Right cardiac atrium (tissue), 5 donors: Measurements from ENCODE around the gene KIRREL2. TPM values are rescaled to one million over a fixed set of nuclear protein-coding genes. Genes with fewer than 3 reads are reported as not detected.
"Not testable (repeated sequence)": the region's sequence is repeated elsewhere in the genome, so short reads cannot be mapped to it uniquely, and the experiment has no call there.

Source experiments
- ATAC-seq, 2 donors: fragments of 200-7000 bp; cut with Tn5 transposase; one replicate each; pipeline versions ENCODE4 v1.8.0 to v1.9.1; 2020; ENCODE audit warnings: moderate library complexity in 2 of 2, mild to moderate bottlenecking in 1 of 2
- DNase-seq, 3 donors: peaks; one replicate each; pipeline ENCODE4 v3.0.0-alpha.2; 2020
- H3K27ac ChIP-seq: one replicate; pipeline ENCODE4 v1.5.1; 2013; ENCODE audit warnings: mild to moderate bottlenecking, low read length, control low read depth, moderate library complexity
- H3K27me3 ChIP-seq: one replicate; pipeline ENCODE4 v1.6.1; 2013; ENCODE audit not compliant: control insufficient read depth, insufficient read depth
- H3K4me1 ChIP-seq: one replicate; pipeline ENCODE4 v1.6.1; 2013; ENCODE audit warnings: low read length; ENCODE audit not compliant: control insufficient read depth, insufficient read depth
- H3K4me3 ChIP-seq: one replicate; pipeline ENCODE4 v1.5.1; 2013; ENCODE audit warnings: low read length, control low read depth
- H3K9me3 ChIP-seq: one replicate; pipeline ENCODE4 v1.6.1; 2013; ENCODE audit warnings: low read length; ENCODE audit not compliant: control insufficient read depth
- WGBS: extraction: QIAGEN DNeasy Blood & Tissue Kit; methylation state at CpG from one replicate; pipeline ENCODE4 v1.1.7; 2013; 5-methylcytosine and 5-hydroxymethylcytosine counted together
- intact Hi-C, 4 donors: fragments of 100-400 bp; cut with DNase I; formaldehyde crosslinking; loops; one replicate each; pipeline versions ENCODE4 v1.11.0 to v1.14.0; 2022 to 2023
- polyA plus RNA-seq: library from polyadenylated mRNA; stranded (reverse); fragments of 200-250 nt; gene quantifications from one replicate; pipeline ENCODE4 v1.2.3, GENCODE V29; 2013
- total RNA-seq, 4 donors: library from RNA; stranded (reverse); fragmentation: NEBNext Ultra II Directional; extraction: Animal tissue kit (Norgen Biotek cat#: 25700); gene quantifications; one replicate each; pipeline ENCODE4 v1.2.1, GENCODE V29; 2021
- donor health status: healthy with polysubstance abuse.
- donor health status: DM: no; HTN: yes; CAD: no.
- donor health status: DM: no; HTN: no; CAD: no.
- donor health status: DM: no; HTN: yes; CAD: no; lungs with severe emphysema.
- donor health status: DM: yes; HTN: yes; CAD: no.

The KIRREL2 gene
- total and polyA plus RNA-seq, 5 donors, result not detected

- intact Hi-C loops, result no loop called here
- H3K4me3 ChIP-seq, result no peak overlapping the region
These were observed 27.9 kb upstream of the KIRREL2 start for GRCh38 chr19:35828692-35829301.

DNA sequence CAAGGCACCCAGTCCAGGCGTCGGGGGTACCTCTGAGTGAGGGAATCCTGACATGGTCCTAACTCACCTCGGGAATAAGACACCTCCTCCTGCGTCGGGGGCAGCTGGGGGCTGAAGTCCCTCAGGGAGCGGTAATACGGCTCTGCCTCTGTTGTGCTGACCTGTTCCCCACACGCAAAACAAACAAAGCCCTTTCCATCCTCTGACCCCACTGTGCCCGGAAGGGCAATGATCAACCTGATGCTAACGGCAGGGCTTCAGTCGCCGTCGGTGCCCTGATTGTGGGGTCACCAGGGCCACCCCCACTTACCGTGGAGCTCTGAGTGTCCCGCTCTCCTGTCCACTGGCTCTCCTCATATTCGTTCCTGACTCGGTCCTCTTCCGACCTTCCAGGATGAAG lies 25.7 kb upstream of the KIRREL2 start:
- intact Hi-C loops, result no loop called here
- whole genome bisulfite sequencing, result 74% methylated on average over 18 of the region's 18 CpGs
- DNase-seq (no peak), ATAC-seq (no peak)
- H3K4me1 ChIP-seq, result no peaks in the 10 kb centered on the region
- no peak overlapping the region for H3K27ac ChIP-seq
- no peaks in the 10 kb centered on the region for H3K27me3 ChIP-seq
- no peak overlapping the region for H3K4me3 ChIP-seq
- no peaks in the 10 kb centered on the region for H3K9me3 ChIP-seq

More at GRCh38 chr19:35828692-35829301, 27.9 kb upstream of the KIRREL2 start:
- H3K4me1 ChIP-seq, result no peaks in the 10 kb centered on the region
- H3K27me3 ChIP-seq, result no peaks in the 10 kb centered on the region
- H3K9me3 ChIP-seq, result no peaks in the 10 kb centered on the region
- 10% methylated on average over 12 of the region's 12 CpGs for WGBS
- ATAC-seq, result peak; percentile 40 to 73
- peak; percentile 64 to 85 (median 80) for DNase-seq
- no peak overlapping the region for H3K27ac ChIP-seq

DNA sequence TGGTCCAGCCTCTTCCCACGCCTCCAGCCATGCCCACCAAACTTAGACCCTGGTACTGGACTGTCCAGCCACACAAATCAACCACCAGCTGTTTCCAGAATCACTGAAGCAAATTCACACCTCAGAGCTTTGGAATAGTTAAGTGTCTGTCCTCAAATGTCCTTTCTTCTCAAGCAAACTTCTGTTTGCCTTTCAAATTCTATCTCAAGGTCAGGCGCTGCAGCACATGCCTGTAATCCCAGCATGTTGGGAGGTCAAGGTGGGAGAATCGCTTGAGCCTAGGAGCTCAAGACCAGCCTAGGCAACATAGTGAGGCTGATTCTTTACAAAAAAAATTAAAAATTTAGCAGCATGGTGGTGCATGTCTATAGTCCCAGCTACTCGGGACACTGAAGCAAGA lies 24.7 kb upstream of the KIRREL2 start:
- Histone ChIP-seq H3K27me3 (no peaks in the 10 kb centered on the region), H3K27ac (no peak overlapping the region), H3K4me1 (no peaks in the 10 kb centered on the region), H3K9me3 (no peaks in the 10 kb centered on the region), H3K4me3 (no peak overlapping the region)
- WGBS, result 73% methylated on average over 4 of the region's 4 CpGs
- intact Hi-C loops, result no loop called here
- ATAC-seq, result no peak
- DNase-seq, result no peak

- WGBS, result 49% methylated on average over 7 of the region's 7 CpGs
- Histone ChIP-seq H3K27ac (no peak overlapping the region), H3K4me3 (no peak overlapping the region), H3K27me3 (no peaks in the 10 kb centered on the region), H3K4me1 (no peaks in the 10 kb centered on the region), H3K9me3 (no peaks in the 10 kb centered on the region)
- intact Hi-C loops, result no loop called here
- DNase-seq, result no peak
- no peak for ATAC-seq
These were observed 22.7 kb upstream of the KIRREL2 start for GRCh38 chr19:35833972-35834371.

- ATAC-seq, intact Hi-C loops, H3K9me3 ChIP-seq, H3K4me3 ChIP-seq, H3K4me1 ChIP-seq, DNase-seq, H3K27me3 ChIP-seq, H3K27ac ChIP-seq: not testable (repeated sequence)
- 56% methylated on average over 11 of the region's 11 CpGs for WGBS
These were observed 20.6 kb upstream of the KIRREL2 start for GRCh38 chr19:35836096-35836495.

DNA sequence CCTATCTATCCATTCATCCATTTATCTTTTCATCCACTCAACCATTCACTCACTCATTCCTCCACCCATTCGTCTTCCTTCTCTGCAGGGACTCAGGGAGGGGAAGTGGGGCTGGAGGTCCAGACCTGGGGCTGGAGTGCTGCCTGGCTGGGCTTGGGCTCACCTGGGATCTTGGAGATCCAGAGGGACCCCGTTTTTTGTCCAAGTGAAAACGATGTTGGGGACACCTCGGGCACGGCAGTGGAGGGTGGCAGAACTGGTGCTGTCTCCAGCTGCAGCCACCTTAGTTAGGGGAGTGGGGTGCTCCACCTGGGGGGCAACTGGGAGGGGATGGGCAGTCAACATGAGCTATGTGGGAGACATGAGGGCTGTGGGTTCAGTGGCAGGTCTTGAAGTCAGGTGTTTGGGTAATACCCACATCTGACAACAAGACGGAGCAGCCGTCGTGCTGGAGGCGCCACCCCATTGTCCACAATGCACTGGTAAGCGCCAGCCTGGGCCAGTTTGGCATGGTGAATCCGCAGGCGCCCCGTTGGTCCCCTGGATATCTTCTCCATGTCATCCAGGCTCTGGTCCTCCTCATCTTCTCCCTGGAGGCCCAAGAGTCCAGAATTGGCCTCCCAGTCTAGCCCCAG lies 14.6 kb upstream of the KIRREL2 start:
- ATAC-seq (no peak), DNase-seq (no peak)
- WGBS, result 83% methylated on average over 13 of the region's 13 CpGs
- Histone ChIP-seq H3K27me3 (no peaks in the 10 kb centered on the region), H3K4me1 (no peaks in the 10 kb centered on the region), H3K27ac (no peak overlapping the region), H3K9me3 (no peaks in the 10 kb centered on the region), H3K4me3 (no peak overlapping the region)
- intact Hi-C loops, result no loop called here

DNA sequence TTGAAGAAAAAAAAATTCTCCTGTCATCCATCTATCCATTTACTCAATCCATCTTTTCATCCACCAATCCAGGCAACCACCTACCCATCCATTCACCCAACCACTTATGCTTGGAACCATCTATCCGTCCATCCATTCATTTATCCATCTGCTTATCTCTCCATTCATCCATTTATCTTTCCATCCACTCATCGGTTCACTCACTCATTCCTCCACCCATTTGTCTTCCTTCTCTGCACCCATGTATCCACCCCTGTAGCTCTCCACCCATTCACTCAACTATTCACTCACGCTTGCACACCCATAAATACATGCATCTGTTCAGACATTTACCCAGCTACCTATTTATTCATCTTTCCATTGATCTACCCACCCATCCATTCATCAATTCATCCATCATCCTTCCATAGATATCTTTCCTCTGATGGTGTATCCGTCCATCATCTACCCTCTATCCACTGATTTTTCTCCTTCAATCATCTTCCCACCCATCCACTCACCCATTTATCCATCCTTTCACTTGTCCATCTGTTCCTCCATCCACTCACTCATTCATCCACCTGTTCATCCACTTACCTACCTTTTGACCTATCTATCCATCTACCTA lies 13.9 kb upstream of the KIRREL2 start:
- DNase-seq, result no peak
- Histone ChIP-seq H3K27ac (no peak overlapping the region), H3K4me3 (no peak overlapping the region), H3K4me1 (no peaks in the 10 kb centered on the region), H3K27me3 (no peaks in the 10 kb centered on the region), H3K9me3 (no peaks in the 10 kb centered on the region)
- 79% methylated on average over 4 of the region's 4 CpGs for WGBS
- intact Hi-C loops, result no loop called here
- no peak for ATAC-seq

- DNase-seq, result peak in 2 of 3 donors; percentile 52 to 70
- Histone ChIP-seq H3K27me3 (no peaks in the 10 kb centered on the region), H3K27ac (no peak overlapping the region), H3K4me1 (no peaks in the 10 kb centered on the region), H3K9me3 (no peaks in the 10 kb centered on the region), H3K4me3 (no peak overlapping the region)
- peak in 1 of 2 donors; percentile 72 for ATAC-seq
- 8% methylated on average over 42 of the region's 42 CpGs for WGBS
- intact Hi-C loops, result no loop called here
These were observed 12.8 kb upstream of the KIRREL2 start for GRCh38 chr19:35843676-35844481.

GRCh38 chr19:35844482-35845214 lies 12.1 kb upstream of the KIRREL2 start:
- 62% methylated on average over 16 of the region's 16 CpGs for WGBS

GRCh38 chr19:35845215-35846037 lies 11.3 kb upstream of the KIRREL2 start:
- H3K27me3 ChIP-seq, result no peaks in the 10 kb centered on the region
- intact Hi-C loops, result no loop called here
- no peaks in the 10 kb centered on the region for H3K9me3 ChIP-seq
- peak; percentile 34 to 52 for ATAC-seq
- H3K4me1 ChIP-seq, result no peaks in the 10 kb centered on the region
- peak overlapping the region; percentile 30 for H3K4me3 ChIP-seq
- 4% methylated on average over 63 of the region's 63 CpGs for WGBS
- peak in 2 of 3 donors; percentile 48 to 60 for DNase-seq
- H3K27ac ChIP-seq, result no peak overlapping the region

More at GRCh38 chr19:35844482-35845214, 12.1 kb upstream of the KIRREL2 start:
- DNase-seq, result no peak
- H3K4me3 ChIP-seq, result no peak overlapping the region
- H3K4me1 ChIP-seq, result no peaks in the 10 kb centered on the region
- no peak for ATAC-seq
- intact Hi-C loops, result no loop called here
- no peak overlapping the region for H3K27ac ChIP-seq
- no peaks in the 10 kb centered on the region for H3K9me3 ChIP-seq
- H3K27me3 ChIP-seq, result no peaks in the 10 kb centered on the region
